Stimulated activated CD4-positive, alpha-beta T cell treated with anti-CD3 and anti-CD28 coated beads, Interleukin-12 subunit alpha, Interleukin-12 subunit beta, amount 100 ng/mL, for 24 hours (primary cell): ENCODE results near the gene ZPBP2.
"Not testable (repeated sequence)": the region's sequence is repeated elsewhere in the genome, so short reads cannot be mapped to it uniquely, and the experiment has no call there.

Experiments
- DNase-seq, 2 experiments: peaks; one replicate each; pipeline ENCODE4 v3.0.0-alpha.2; 2020; ENCODE audit warnings: low read depth in 2 of 2

Gene ZPBP2

DNA sequence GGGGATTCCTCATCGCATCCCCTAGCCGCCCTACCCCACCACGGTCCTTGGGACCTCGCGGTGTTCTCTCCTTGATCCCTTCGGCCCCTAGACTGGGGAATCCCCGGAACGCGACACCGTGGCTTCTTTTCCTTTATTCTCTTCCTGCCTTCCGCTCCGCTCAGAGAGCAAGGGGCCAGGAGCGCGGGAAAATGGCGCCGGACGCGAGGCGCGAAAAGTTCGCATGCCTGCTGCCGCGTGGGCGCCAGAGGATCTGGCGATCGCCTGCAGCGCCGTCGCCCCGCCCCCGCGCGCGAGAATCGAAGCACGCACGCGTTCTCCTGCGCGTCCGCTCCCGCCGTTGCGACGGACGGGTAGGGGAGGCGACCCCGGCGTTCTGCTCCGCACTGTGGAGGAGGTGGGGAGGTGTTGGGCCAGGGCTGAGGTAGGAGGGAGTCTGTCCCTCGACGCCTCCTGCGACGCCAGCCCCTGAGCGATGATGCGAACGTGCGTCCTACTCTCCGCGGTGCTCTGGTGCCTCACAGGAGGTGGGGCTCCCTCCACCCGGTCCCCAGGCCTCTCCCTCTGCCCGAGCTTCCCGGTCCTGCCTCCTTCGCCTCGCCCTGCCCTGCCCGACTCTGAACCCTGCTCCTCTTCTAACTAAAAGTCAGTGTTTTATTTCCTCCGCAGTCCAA, at the start of gene ZPBP2:
TSS of gene ZPBP2 (plus strand) at position 323 of the 674 bp plus-strand sequence. CDS start at position 476, 153 bp downstream.
- peak in 1 of 2 experiments; percentile 41 for DNase-seq

DNA sequence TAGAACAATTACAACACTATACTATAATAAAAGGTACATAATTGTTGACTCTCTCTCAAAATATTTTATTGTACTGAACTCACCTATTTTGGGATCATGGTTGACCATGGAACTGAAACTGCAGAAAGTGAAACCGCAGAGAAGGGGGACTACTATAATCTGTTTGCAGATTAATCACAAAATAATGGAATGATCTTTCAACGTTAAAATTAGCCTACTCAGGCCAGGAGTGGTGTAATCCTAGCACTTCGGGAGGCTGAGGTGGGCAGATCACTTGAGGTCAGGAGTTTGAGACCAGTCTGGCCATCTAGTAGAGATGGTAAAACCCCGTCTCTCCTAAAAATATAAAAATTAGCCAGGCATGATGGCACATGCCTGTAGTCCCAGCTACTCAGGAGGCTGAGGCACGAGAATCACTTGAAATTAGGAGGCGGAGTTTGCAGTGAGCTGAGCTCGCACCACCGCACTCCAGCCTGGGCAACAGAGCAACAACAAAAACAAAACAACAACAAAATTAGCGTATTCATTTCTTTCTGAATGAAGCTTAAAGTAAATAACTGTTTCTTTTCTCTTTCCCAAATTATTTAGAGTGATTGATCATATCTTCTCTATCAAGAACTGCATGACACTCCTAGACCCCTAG, 49.5 kb upstream of the ZPBP2 start:
- no peak for DNase-seq

DNA sequence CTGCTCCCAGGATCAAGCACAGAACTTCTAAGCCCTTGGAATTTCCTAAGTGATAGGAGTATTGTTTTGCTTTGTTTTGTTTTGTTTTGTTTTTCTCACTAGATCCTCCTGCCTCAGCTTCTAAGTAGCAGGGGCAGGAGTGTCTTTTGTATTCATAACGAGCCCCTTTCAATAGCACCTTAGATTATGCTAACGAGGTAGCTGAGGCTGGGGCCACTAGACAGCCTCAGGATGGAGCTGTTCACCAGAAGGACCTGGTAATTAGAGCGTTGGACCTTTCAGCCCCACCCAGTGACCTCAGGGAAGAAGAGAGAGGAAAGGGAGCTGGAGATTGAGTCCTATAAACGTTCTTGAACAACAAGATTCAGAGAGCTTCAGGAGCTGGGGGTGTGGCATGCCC, 47.5 kb upstream of the ZPBP2 start:
- no peak for DNase-seq

DNA sequence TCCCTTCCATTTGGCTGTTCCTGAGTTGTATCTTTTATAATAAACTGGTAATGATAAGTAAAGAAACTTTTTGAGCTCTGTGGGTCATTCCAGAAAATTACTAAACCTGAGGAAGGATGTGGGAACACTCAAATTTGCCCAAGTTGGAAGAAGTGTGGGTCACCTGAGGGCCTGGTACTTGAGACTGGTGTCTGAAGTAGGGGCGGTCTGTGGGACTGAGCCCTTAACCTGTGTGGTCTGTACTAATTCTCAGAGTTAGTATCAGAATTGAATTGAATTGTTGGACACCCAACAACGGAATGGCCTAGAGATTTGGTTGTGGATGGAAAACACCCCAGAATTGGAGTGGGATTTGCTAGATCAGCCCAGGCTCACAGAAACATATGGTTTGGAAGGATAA, 47.0 kb upstream of the ZPBP2 start:
- DNase-seq = no peak

- DNase-seq = no peak
Measured at GRCh38 chr17:39822051-39822451, 46.0 kb upstream of the ZPBP2 start.

DNA sequence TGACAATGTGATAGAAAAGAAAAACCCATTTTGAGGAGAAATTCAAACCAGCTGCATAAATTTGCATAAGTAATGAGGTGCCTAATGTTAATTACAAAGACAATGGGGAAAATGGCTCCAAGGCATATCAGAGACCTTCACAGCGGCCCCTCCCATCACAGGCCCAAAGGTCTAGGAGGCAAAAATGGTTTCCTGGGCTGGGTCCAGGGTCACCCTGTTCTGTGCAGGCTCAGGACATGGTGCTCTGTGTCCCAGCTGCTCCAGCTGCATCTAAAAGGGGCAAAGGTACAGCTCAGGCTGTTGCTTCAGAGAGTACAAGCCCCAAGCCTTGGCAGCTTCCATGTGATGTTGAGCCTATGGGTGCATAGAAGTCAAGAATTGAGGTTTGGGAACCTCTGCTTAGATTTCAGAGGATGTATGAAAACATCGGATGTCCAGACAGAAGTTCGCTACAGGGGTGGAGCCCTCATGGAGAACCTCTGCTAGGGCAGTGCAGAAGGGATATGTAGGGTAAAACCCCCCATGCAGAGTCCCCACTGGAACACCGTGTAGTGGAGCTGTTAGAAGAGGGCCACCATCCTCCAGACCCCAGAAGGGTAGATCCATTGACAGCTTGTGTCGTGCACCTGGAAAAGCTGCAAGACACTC, 44.5 kb upstream of the ZPBP2 start:
- no peak for DNase-seq

DNA sequence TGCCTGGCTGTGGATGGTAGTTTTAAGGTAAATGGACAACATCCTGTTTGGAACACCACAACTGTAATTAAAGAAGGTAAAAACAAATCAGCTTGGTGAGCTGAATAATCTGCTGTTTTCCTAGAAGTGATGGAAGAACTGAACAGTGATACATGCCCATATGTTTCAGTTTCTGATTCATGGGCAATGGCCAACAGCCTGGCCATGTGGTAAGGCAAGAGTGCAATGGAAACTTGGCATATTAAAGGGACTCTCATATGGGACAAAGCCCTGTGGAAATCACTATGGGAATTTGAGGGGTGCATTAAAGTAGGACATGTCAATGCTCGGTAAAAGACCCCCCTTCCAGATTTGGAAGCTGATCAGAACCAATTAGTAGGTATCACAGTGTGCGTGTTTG, 41.7 kb upstream of the ZPBP2 start:
- no peak for DNase-seq

DNA sequence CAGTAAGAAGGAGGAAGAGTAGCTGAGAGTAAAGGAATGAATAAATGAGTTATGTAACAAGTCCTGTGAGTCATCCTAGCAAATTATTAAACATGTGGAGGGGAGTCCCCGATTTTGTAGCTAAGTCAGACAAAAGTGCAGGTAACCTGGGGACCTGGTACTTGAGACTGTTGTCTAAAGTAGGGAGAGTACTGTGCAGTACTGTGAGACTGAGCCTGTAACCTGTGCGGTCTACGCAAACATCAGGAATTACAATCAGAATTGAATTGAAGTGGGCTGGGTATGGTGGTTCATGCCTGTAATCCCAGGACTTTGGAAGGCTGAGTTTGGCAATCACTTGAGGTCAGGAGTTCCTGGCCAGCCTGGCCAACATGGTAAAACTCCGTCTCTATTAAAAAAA, 39.6 kb upstream of the ZPBP2 start:
- DNase-seq = no peak

- no peak for DNase-seq
Measured at GRCh38 chr17:39831588-39831987, 36.4 kb upstream of the ZPBP2 start.

DNA sequence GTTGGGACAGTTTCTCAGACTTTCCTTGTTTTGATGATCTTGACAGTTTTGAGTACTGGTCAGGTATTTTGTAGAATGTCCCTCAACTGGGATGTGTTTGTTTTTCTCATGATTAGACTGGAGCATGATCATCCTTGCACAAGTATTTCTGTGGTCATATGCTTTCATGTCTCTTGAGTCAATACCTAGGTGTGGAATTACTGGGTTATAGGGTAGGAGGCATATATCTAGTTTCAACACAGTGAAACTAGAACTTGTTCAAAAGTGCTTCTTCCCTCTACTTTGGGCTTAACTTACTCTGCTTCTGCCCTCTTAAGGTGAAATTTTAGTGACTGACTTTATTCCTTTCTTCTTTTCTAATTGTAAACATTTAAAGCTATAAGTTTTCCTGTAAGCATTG, 34.0 kb upstream of the ZPBP2 start:
- DNase-seq = no peak

- no peak for DNase-seq
Measured at GRCh38 chr17:39835038-39835786, 32.8 kb upstream of the ZPBP2 start.

DNA sequence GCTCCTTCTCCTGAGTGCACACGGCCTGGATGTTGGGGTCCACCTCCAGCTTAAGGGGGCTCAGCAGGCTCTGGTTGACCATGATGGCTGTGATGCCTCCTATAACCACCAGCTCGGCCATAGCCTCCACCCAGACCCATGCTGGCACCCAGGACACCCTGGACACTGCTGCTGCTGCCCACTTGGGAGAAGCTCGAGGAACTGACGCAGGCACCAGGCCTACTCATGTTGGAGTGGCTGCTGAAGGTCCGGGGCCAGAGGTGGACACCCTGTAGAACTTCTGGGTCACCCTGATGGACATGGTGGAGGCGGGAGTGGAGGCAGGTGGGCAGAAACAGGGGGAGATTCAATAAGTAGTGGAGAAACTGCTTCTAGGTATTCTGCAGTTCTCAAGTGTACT, 31.9 kb upstream of the ZPBP2 start:
- no peak for DNase-seq

- DNase-seq = no peak
Measured at GRCh38 chr17:39838057-39838456, 29.9 kb upstream of the ZPBP2 start.

DNA sequence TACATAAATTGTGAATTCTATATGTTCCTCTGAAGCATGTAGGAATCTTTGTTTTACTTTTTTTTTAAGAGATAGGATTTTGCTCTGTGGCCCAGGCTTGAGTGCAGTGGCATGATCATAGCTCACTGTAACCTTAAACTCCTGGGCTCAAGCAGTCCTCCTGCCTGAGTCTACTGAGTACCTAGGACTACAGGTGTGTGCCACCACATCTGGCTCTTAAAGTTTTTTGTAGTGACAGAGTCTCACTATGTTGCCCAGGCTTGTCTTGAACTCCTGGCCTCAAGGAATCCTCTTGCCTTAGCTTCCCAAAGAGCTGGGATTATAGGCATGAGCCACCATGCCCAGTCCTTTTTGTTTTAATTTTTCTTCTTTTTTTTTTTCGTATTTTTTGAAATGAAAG, 29.2 kb upstream of the ZPBP2 start:
- DNase-seq = no peak

GRCh38 chr17:39841134-39841683, 26.8 kb upstream of the ZPBP2 start:
- no peak for DNase-seq

DNA sequence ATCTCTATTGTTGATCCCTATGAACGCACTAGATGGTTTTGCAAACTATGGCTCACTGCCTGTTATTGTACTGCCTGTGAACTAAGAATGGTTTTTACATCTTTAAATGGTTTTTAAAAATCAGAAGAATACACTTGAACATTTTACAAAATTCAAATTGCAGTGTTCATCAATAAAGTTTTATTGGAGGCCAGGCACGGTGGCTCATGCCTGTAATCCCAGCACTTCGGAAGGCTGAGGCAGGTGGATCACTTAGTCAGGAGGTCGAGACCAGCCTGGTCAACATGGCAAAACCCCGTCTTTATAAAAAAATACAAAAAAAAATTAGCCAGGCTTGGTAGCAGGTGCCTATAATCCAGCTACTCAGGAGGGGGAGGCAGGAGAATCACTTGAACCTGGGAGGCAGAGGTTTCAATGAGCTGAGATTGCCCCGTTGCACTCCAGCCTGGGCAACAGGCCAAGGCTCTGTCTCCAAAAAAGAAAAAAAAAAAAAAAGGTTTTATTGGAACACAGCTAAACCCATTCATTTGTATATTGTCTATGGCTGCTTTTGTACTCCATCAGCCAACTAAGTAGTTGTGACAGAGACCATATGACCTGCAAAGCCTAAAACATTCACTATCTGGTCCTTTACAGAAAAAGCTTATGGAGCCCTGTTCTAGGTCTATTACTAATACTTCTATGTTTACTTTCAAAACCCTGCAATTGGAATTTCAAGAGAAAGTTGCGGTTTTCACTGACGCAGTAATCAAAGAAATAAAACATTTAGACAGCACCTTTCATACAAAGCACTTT, 22.8 kb upstream of the ZPBP2 start:
- DNase-seq = no peak

DNA sequence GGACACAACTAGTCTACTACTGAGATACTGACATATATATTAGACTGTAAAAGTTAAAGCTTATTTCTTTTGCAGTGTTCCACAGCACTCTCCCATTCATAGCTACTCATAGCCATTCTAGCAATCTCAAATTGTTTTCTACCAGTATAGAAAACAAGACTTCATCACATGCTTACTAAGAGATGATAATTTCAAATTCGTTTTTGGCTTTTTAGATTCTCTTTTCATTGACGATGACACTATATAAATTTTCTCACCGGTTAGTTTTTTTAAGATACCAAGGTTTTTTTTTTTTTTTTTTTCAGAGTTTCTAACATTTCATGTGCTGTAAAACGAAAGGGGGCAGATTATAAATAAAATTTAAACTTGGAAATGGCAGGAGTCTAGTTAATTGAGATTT, 21.8 kb upstream of the ZPBP2 start:
- DNase-seq = no peak

GRCh38 chr17:39848600-39848999, 19.4 kb upstream of the ZPBP2 start:
- DNase-seq = no peak

DNA sequence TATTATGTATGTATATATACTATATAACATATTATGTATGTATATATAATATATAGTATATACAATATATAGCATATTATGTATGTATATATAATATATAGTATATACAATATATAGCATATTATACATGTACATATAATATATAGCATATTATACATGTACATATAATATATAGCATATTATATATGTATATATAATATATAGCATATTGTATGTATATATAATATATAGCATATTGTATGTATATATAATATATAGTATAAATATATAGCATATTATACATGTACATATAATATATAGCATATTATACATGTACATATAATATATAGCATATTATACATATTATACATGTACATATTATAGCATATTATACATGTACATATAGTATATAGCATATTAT, 17.8 kb upstream of the ZPBP2 start:
- DNase-seq = not testable (repeated sequence)

DNA sequence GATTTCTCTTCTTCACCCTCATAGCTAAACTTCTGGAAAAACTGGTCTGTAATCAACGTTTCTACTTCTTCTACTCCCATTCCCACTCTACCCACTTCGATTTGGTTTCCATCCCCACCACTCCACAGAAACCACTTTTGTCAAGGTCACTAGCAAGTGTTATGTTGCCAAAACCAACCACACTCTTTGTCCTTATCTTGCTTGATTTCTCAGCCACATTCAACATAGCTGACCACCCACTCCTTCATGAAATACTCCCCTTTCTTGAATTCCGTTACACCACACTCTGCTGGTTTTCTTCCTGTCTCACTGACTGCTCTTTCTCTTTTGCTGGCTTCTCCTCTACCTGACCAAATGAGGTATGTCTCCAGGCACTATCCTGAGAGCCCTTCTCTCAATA, 15.8 kb upstream of the ZPBP2 start:
- DNase-seq = no peak

- no peak for DNase-seq
Measured at GRCh38 chr17:39854909-39855308, 13.1 kb upstream of the ZPBP2 start.
